Urinary bladder (tissue), 4 donors: Measurements from ENCODE around the gene IFNA2. TPM values are rescaled to one million over a fixed set of nuclear protein-coding genes. Genes with fewer than 3 reads are reported as not detected.
"Not testable (repeated sequence)": the region's sequence is repeated elsewhere in the genome, so short reads cannot be mapped to it uniquely, and the experiment has no call there.

Experiments
- DNase-seq: peaks from one replicate; pipeline ENCODE4 v3.0.0-alpha.2; 2015; ENCODE audit errors: extremely low spot score
- H3K27ac ChIP-seq: one replicate; pipeline ENCODE4 v1.5.1; 2013; ENCODE audit warnings: low read depth, mild to moderate bottlenecking, moderate library complexity
- H3K36me3 ChIP-seq: one replicate; pipeline ENCODE4 v1.6.1; 2013; ENCODE audit warnings: mild to moderate bottlenecking, moderate library complexity; ENCODE audit not compliant: insufficient read depth
- H3K4me1 ChIP-seq: one replicate; pipeline ENCODE4 v1.6.1; 2013; ENCODE audit warnings: mild to moderate bottlenecking, moderate library complexity; ENCODE audit not compliant: insufficient read depth
- H3K4me3 ChIP-seq: one replicate; pipeline ENCODE4 v1.5.1; 2013; ENCODE audit warnings: low read depth, low read length
- WGBS: extraction: QIAGEN DNeasy Blood & Tissue Kit; methylation state at CpG from one replicate; pipeline ENCODE4 v1.1.7; 2013; 5-methylcytosine and 5-hydroxymethylcytosine counted together
- polyA plus RNA-seq: library from polyadenylated mRNA; stranded (reverse); fragments of 200-250 nt; gene quantifications from one replicate; pipeline ENCODE4 v1.2.3, GENCODE V29; 2013
- total RNA-seq: library from RNA; depleted of rRNA; stranded (reverse); fragments of >200 nt; gene quantifications from one replicate; pipeline ENCODE4 v1.2.3, GENCODE V29; 2014
- donor health status: healthy with polysubstance abuse.
- donor health status: healthy.

IFNA2 gene
- not detected for total RNA-seq
- not detected for polyA plus RNA-seq

GRCh38 chr9:21385131-21385670, at the start of gene IFNA2:
TSS of gene IFNA2 (minus strand) at chr9:21385398. CDS start at chr9:21385329, 69 bp downstream.
- Histone ChIP-seq H3K4me3 (no peak within 1 kb of the TSS), H3K36me3 (no peaks in the 10 kb centered on the region)
- WGBS = 47% methylated on average over 1 of the region's 1 CpG

DNA sequence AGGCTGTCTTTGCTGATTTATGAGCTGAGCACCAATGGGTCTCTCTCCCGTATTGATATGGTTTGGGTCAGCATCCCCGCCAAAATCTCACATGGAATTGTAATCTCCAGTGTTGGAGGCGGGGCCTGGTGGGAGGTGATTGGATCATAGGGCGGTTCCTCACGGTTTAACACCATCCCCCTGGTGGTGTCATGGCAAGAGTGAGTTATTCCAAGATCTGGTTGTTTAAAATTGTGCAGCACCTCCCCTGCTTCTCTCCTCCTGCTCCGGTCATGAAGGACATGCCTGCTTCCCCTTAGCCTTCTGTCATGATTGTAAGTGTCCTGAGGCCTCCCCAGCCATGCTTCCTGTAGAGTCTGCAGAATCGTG, 49.8 kb upstream of the IFNA2 start:
- DNase-seq, H3K4me3 ChIP-seq, H3K27ac ChIP-seq, H3K36me3 ChIP-seq, H3K4me1 ChIP-seq: not testable (repeated sequence)
- WGBS = 80% methylated on average over 7 of the region's 7 CpGs

More at GRCh38 chr9:21385131-21385670, at the start of gene IFNA2:
- Histone ChIP-seq H3K4me1 (no peaks in the 10 kb centered on the region), H3K27ac (no peak within 1 kb of the TSS)
- DNase-seq = no peak

- WGBS = 54% methylated on average over 9 of the region's 9 CpGs
- Histone ChIP-seq H3K4me1 (no peaks in the 10 kb centered on the region), H3K4me3 (no peak overlapping the region), H3K36me3 (no peaks in the 10 kb centered on the region), H3K27ac (no peak overlapping the region)
- DNase-seq = peak; percentile 4
These were observed 49.2 kb upstream of the IFNA2 start for GRCh38 chr9:21434202-21435014.

DNA sequence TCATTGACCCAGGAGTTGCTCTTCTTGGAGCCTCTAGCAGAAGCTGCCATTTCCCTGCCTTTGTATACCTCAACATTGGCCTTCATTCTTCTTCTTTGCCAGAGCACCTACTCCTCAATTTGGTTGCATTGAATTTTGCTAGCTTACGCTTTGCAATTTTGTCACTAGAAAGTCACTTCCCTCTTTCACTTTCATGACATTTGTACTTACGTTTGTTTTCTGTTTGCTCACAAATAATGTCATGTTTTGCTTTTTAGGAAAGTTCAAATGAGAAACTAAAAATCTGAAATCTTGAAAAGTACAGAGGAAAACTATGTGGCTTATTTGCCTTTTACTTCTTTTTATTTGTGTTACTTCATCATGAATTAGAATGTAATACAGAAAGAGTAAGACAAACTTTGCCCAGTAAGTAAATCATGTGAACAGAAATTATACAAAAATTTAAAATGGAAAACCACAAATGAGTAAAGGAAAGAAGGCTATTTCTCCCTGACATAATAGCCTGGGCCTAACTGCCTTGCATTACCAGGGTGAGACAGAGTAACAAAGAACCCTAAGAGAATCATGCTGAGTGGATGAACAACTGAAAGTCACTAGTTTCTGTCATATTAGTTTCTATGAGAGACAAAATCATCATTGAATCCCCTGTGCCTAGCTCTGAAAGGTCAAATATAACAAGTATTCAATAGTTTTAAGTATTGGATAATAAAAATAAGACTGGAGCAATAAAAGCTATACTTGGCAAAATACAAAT, 47.7 kb upstream of the IFNA2 start:
- no peaks in the 10 kb centered on the region for H3K4me1 ChIP-seq
- DNase-seq = no peak
- no peak overlapping the region for H3K4me3 ChIP-seq
- 84% methylated on average over 2 of the region's 2 CpGs for WGBS
- no peak overlapping the region for H3K27ac ChIP-seq
- H3K36me3 ChIP-seq = no peaks in the 10 kb centered on the region

DNA sequence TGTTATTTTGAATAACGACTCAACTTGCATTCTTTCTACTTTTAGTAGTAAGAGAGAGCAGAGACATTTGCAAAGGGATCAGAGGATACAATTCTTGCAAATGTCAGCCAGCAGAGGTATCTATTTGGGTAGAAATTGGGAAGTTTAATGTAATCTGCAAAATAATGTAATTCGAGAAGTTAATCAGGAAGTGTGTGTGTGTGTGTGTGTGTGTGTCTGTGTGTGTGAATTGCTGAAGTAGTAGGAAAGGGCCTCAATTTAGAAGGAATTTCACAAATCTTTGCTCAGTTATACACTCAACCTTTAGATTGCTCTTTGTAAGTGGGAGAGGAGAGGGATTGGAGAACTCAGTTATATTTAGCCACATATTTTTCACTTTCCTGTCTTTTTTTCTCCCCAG, 44.0 kb upstream of the IFNA2 start:
- DNase-seq = no peak
- no peak overlapping the region for H3K4me3 ChIP-seq
- H3K27ac ChIP-seq = no peak overlapping the region
- no peaks in the 10 kb centered on the region for H3K36me3 ChIP-seq
- WGBS = 53% methylated on average over 2 of the region's 2 CpGs
- H3K4me1 ChIP-seq = no peaks in the 10 kb centered on the region

DNA sequence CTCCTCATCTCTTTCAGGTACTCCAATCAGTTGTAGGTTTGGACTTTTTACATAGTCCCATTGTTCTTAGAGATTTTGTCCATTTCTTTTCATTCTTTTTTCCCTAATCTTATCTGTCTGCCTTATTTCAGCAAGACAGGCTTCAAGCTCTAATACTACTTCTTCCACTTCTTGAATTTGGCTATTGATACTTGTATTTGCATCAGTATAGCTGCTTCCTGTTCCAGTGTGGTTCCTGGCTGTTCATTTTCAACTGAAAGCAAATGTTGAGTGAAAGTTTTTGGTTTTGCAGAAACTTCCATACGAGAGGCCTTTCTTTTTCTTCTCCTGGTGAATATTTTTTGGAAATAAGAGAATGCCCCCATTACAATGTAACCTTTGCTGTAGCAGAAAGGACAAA, 43.0 kb upstream of the IFNA2 start:
- WGBS = 77% methylated on average over 1 of the region's 1 CpG

DNA sequence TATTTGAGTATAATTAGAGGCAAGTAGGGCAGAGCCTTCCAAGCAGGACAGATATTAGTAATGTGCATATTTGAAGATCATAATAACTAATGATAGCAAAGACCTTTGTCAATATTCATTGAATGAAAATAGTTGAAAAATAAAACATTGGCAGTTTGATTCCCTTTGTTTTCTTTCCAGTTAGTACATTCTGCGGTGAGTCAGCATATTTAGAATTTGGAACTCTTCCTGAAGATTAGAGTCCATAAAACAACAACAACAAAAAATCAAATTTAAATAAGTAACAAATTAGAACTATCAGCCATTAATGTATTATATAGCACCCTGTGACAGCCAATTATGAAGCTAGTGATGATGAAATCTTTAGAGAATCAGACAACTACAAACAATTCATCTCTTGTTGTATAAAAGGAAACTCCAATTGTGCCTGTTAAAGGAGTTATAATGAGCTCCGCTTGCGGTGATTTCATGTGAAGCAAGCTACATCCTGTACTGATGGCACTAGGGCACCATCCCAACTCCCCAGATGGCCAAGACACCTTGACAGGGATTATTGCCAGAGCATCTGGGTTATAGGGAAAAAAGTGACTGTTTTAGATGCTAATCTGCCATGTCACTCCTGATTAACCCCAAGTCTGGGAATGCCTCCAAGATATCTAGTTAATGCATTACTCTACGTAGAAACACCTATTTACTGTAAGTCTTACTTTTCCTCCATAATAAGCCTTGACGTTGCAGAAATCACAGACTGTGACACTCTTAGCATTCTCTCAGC, 30.5 kb upstream of the IFNA2 start:
- Histone ChIP-seq H3K27ac (no peak overlapping the region), H3K4me3 (no peak overlapping the region), H3K4me1 (no peaks in the 10 kb centered on the region), H3K36me3 (no peaks in the 10 kb centered on the region)
- DNase-seq = no peak
- 64% methylated on average over 5 of the region's 5 CpGs for WGBS

More for the DNA sequence above, 43.0 kb upstream of the IFNA2 start:
- H3K36me3 ChIP-seq = no peaks in the 10 kb centered on the region
- DNase-seq = no peak
- no peak overlapping the region for H3K27ac ChIP-seq
- no peaks in the 10 kb centered on the region for H3K4me1 ChIP-seq
- no peak overlapping the region for H3K4me3 ChIP-seq

GRCh38 chr9:21414220-21414940, 29.2 kb upstream of the IFNA2 start:
- 96% methylated on average over 2 of the region's 2 CpGs for WGBS
- no peaks in the 10 kb centered on the region for H3K36me3 ChIP-seq
- no peak for DNase-seq
- H3K4me1 ChIP-seq = no peaks in the 10 kb centered on the region
- no peak overlapping the region for H3K27ac ChIP-seq
- H3K4me3 ChIP-seq = no peak overlapping the region

DNA sequence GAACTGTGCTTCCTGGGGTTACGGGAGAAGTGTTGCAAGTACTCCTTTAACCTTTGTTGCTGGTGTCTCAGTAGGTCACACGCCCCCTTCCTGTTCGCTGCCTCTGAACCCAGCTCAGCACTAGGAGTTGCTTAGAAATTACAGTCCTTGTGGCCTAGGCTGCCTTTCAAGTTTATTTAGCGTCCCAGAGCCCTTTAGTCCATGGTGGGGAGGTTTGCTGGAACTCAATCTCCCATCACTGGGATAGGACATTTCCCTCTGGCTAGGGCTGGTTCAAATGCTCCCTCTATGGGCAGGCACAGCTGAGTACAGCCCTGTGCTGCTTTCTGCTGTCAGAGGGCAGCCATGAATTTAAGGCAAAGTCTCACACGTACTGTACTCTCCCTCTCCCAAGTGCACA, 28.4 kb upstream of the IFNA2 start:
- 72% methylated on average over 5 of the region's 5 CpGs for WGBS
- no peak for DNase-seq
- no peak overlapping the region for H3K4me3 ChIP-seq
- no peaks in the 10 kb centered on the region for H3K4me1 ChIP-seq
- H3K27ac ChIP-seq = no peak overlapping the region
- no peaks in the 10 kb centered on the region for H3K36me3 ChIP-seq

- no peaks in the 10 kb centered on the region for H3K36me3 ChIP-seq
- H3K4me1 ChIP-seq = no peaks in the 10 kb centered on the region
- H3K4me3 ChIP-seq = no peak overlapping the region
- WGBS = 85% methylated on average over 4 of the region's 4 CpGs
- no peak overlapping the region for H3K27ac ChIP-seq
- DNase-seq = no peak
These were observed 28.0 kb upstream of the IFNA2 start for GRCh38 chr9:21413151-21413550.

DNA sequence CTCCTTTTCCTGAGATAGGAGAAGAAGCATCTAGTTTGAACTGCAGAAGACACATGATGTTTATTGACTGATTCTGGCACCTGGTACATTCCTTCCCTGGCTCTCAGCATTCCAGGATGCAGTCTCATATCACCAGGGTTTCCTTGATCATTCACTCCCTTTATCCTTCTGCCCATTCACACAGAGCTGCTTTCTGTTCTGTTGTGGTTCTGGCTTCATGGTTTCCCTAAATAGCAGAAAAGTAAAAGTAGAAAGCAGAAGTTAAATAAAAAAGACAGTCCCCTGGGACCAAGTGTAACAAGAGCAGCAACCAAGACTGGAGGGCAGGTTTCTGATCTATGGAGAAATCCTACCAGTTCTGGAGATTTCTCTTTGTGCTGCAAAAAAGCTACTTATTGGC, 26.9 kb upstream of the IFNA2 start:
- no peaks in the 10 kb centered on the region for H3K4me1 ChIP-seq
- DNase-seq = no peak
- no peaks in the 10 kb centered on the region for H3K36me3 ChIP-seq
- H3K27ac ChIP-seq = no peak overlapping the region
- H3K4me3 ChIP-seq = no peak overlapping the region

DNA sequence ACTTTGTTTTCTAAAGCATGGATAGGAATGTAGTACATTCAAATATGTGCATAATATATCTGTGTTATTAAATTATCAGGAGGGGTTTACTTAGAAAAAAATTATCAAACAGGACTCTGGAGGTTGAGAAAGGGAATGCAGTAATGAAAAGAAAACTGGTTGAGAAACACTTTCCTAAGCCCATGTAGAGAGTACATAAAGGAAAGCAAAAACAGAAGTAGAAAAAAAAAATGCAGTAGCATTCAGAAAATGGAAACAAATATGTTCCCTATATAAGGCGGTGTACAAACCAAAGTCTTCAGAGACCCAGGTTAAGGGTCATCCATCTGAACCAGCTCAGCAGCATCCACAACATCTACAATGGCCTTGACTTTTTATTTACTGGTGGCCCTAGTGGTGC, 23.6 kb upstream of the IFNA2 start, which contains the start of gene IFNA8:
Gene IFNA8 (plus strand): TSS at position 301 of the 400 bp plus-strand sequence. CDS start 60 bp downstream, at position 361.
- Histone ChIP-seq H3K4me3 (no peak within 1 kb of the TSS), H3K36me3 (no peaks in the 10 kb centered on the region), H3K27ac (no peak within 1 kb of the TSS), H3K4me1 (no peaks in the 10 kb centered on the region)
- no peak for DNase-seq
- 81% methylated on average over 1 of the region's 1 CpG for WGBS

- no peak for DNase-seq
- Histone ChIP-seq H3K4me3 (no peak overlapping the region), H3K36me3 (no peaks in the 10 kb centered on the region), H3K27ac (no peak overlapping the region), H3K4me1 (no peaks in the 10 kb centered on the region)
- WGBS = 58% methylated on average over 3 of the region's 3 CpGs
These were observed 18.9 kb upstream of the IFNA2 start for GRCh38 chr9:21404146-21404545.
